WTC11 (cell line): Measurements from ENCODE around the gene C1QL1. TPM values are rescaled to one million over a fixed set of nuclear protein-coding genes. Genes with fewer than 3 reads are reported as not detected.
A peak's percentile ranks its signal among the peaks of the same experiment; 100 is the strongest.

Source experiments
- ATAC-seq: fragments of 200-7000 bp; cut with Tn5 transposase; 2 replicates; pipeline ENCODE4 v1.10.0; 2021; ENCODE audit warnings: mild to moderate bottlenecking, moderate library complexity
- CTCF ChIA-PET: fragments of 300-600 bp; sonication (Branson Sonifier 250); formaldehyde crosslinking; loops from one replicate; lab custom pipeline; 2021; ENCODE audit warnings: antibody characterized with exemption; lab: Charles Lee
- POLR2A ChIA-PET: fragments of 350-600 bp; sonication (Branson Sonifier 250); formaldehyde crosslinking; loops from one replicate; lab custom pipeline; 2021; ENCODE audit warnings: antibody characterized with exemption; lab: Charles Lee
- DNase-seq: peaks from one replicate; pipeline ENCODE4 v3.0.0; 2021; ENCODE audit warnings: low spot score
- H3K27ac Mint-ChIP-seq: 2 replicates; pipeline ENCODE4 v1.8.0; 2021; ENCODE audit warnings: mixed read lengths
- H3K27me3 Mint-ChIP-seq: 2 replicates; pipeline ENCODE4 v1.8.0; 2021; ENCODE audit warnings: low read depth, mild to moderate bottlenecking, moderate library complexity, mixed read lengths
- H3K36me3 Mint-ChIP-seq: 2 replicates; pipeline ENCODE4 v1.8.0; 2021; ENCODE audit warnings: mixed read lengths
- H3K4me1 Mint-ChIP-seq: 2 replicates; pipeline ENCODE4 v1.8.0; 2022; ENCODE audit warnings: mixed read lengths
- H3K4me3 Mint-ChIP-seq: 2 replicates; pipeline ENCODE4 v1.8.0; 2021; ENCODE audit warnings: mild to moderate bottlenecking, moderate library complexity, mixed read lengths
- H3K9me3 Mint-ChIP-seq: 2 replicates; pipeline ENCODE4 v1.8.0; 2021; ENCODE audit warnings: mixed read lengths
- CDX4 ChIP-seq: fragments of 250-450 bp; sonication (Bioruptor Pico); IDR thresholded peaks from 2 replicates; pipeline ENCODE4 v1.9.0; 2021; ENCODE audit warnings: moderate library complexity, mild to moderate bottlenecking, inconsistent platforms, borderline replicate concordance
- FOXK1 ChIP-seq: sonication (generic); formaldehyde crosslinking; IDR thresholded peaks from 2 replicates; pipeline ENCODE4 v1.8.0; 2022; ENCODE audit warnings: mild to moderate bottlenecking, moderate library complexity, missing genetic modification reagents
- GTF2I ChIP-seq: fragments of 250-450 bp; sonication (Bioruptor Pico); conservative IDR thresholded peaks from 2 replicates; pipeline ENCODE4 v1.4.0; 2021; ENCODE audit warnings: mild to moderate bottlenecking
- NR2C2 ChIP-seq: sonication (generic); formaldehyde crosslinking; IDR thresholded peaks from 2 replicates; pipeline ENCODE4 v1.8.0; 2022; ENCODE audit warnings: mild to moderate bottlenecking, missing genetic modification reagents
- NR3C1 ChIP-seq: sonication (generic); formaldehyde crosslinking; conservative IDR thresholded peaks from 2 replicates; pipeline ENCODE4 v1.8.1; 2023; ENCODE audit warnings: low read depth, mild to moderate bottlenecking, missing genetic modification reagents
- ZNF671 ChIP-seq: fragments of 250-450 bp; sonication (Bioruptor Pico); IDR thresholded peaks from 2 replicates; pipeline ENCODE4 v1.8.0; 2021; ENCODE audit warnings: mild to moderate bottlenecking
- total RNA-seq: library from RNA; stranded (reverse); gene quantifications from 3 replicates; pipeline ENCODE4 v1.2.3, GENCODE V29; 2021
- TF ChIP-seq, protein P1 (sequence below): sonication (generic); formaldehyde crosslinking; IDR thresholded peaks from 2 replicates; pipeline ENCODE4 v1.8.0; 2022; ENCODE audit warnings: mild to moderate bottlenecking, missing genetic modification reagents
- TF ChIP-seq, protein P2 (sequence below): sonication (generic); formaldehyde crosslinking; IDR thresholded peaks from 2 replicates; pipeline ENCODE4 v1.8.1; 2023; ENCODE audit warnings: mild to moderate bottlenecking, missing genetic modification reagents, moderate library complexity
- TF ChIP-seq, protein P3 (sequence below): sonication (generic); formaldehyde crosslinking; IDR thresholded peaks from 2 replicates; pipeline ENCODE4 v1.8.1; 2022; ENCODE audit warnings: low read depth, missing genetic modification reagents, borderline replicate concordance

Gene C1QL1
- total RNA-seq, 1 experiment from 2014 or later, result 13.4 TPM

DNA sequence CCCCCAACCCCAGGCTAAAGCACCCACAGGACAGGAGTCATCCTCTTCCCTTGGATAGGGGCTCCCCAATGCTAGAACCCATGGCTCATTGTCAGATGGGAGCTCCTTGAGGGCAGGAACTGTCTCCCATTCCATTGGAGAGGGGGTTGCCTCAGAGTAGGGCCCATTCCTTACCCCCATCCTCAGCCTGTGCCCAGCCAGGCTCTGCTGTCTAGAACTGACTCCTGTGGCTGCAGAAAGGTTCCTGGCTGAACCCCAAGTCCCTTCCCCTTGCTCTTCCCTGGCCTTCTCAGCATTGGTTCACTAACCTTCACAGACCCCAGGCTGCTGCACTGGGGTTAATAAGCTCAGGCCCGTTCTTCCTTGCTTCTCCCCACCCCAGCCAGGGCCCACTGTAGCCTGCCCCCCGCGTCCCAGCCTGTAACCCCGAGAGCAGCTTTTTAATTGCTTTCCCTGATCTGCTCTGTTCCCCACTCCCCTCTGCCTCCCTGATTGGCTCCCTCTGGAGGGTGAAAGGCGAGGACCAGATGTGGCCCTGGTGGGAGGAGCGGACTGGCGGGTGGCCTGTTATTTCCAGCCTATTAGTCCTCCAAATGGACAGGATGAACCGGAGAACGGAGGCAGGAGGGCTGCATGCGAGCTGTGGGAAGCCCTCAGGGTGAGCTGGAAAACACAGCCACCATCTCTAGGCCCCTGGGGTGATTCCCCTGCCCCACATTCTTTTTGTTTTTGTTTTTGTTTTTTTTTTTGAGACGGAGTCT lies 46.8 kb downstream of the C1QL1 start (continued):
- TF ChIP-seq, protein P1, sequence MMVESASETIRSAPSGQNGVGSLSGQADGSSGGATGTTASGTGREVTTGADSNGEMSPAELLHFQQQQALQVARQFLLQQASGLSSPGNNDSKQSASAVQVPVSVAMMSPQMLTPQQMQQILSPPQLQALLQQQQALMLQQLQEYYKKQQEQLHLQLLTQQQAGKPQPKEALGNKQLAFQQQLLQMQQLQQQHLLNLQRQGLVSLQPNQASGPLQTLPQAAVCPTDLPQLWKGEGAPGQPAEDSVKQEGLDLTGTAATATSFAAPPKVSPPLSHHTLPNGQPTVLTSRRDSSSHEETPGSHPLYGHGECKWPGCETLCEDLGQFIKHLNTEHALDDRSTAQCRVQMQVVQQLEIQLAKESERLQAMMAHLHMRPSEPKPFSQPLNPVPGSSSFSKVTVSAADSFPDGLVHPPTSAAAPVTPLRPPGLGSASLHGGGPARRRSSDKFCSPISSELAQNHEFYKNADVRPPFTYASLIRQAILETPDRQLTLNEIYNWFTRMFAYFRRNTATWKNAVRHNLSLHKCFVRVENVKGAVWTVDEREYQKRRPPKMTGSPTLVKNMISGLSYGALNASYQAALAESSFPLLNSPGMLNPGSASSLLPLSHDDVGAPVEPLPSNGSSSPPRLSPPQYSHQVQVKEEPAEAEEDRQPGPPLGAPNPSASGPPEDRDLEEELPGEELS (CRISPR knock-in tag), result no peak
- TF ChIP-seq ZNF671 (no peak), NR3C1 (CRISPR knock-in tag) (no peak), GTF2I (CRISPR knock-in tag) (no peak)
- TF ChIP-seq, protein P2, sequence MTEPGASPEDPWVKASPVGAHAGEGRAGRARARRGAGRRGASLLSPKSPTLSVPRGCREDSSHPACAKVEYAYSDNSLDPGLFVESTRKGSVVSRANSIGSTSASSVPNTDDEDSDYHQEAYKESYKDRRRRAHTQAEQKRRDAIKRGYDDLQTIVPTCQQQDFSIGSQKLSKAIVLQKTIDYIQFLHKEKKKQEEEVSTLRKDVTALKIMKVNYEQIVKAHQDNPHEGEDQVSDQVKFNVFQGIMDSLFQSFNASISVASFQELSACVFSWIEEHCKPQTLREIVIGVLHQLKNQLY, result no peak

GRCh38 chr17:44920565-44920940 lies 47.5 kb downstream of the C1QL1 start:
- CTCF ChIA-PET, result interaction anchor here (0.6 to 7.1 kb wide), 57 partner anchors 9 to 699 kb away, joined by 3 to 177 read pairs (median 6); partner anchors contain the start of genes ACBD4, C1QL1, EFTUD2 and KIF18B
- Mint-ChIP-seq H3K4me3 (no peak overlapping the region), H3K36me3 (peaks cover 1% of the 10 kb centered on the region), H3K27ac (no peak overlapping the region), H3K27me3 (no peaks in the 10 kb centered on the region), H3K4me1 (peaks cover 20% of the 10 kb centered on the region), H3K9me3 (no peaks in the 10 kb centered on the region)
- POLR2A ChIA-PET, result interaction anchor here (0.6 to 1.0 kb wide), 5 partner anchors 10 to 98 kb away, joined by 3 to 4 read pairs (median 3); partner anchors contain the start of gene HIGD1B
- ATAC-seq (no peak), DNase-seq (peak; percentile 9)
- TF ChIP-seq GTF2I (CRISPR knock-in tag) (0 out of 2 replicates have a peak, but pooled peaks have one; percentile 0), FOXK1 (CRISPR knock-in tag) (no peak), CDX4 (CRISPR knock-in tag) (no peak)
- TF ChIP-seq, all 79 proteins: peak for 1

DNA sequence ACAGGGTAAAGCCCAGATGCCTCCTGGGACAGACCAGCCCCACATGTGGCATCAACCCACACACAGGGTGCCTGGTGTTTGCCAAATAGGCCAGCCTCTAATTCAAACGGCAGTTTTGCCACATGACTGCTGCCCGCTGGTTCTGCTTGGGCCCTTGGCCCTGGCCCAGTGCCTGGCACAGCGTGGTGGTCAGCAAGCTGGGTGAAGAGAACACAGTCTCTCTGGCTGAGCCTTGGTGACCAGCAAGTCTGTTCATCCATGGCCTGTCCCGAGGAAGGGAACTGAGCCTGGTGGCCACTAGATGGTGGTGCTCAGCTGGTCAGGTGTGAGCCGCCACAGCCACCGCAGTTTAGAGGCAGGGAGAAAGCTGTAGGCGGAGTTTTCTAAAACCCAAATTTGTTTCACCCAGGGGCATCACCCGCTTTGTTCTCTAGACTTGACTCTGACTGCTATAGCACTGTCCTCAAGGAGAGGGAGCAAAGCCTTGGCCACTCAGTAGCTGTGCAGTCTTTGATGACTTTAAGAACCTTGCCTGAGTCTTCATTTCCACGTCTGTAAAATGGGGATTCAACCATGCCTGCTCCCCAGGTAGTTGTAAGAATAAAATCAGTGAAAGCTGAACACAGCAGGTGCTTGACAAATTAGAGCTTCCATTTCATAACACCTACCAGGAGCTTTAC lies 48.1 kb downstream of the C1QL1 start:
- TF ChIP-seq GTF2I (CRISPR knock-in tag), result 0 out of 2 replicates have a peak, but pooled peaks have one; percentile 26
- TF ChIP-seq, protein P3, sequence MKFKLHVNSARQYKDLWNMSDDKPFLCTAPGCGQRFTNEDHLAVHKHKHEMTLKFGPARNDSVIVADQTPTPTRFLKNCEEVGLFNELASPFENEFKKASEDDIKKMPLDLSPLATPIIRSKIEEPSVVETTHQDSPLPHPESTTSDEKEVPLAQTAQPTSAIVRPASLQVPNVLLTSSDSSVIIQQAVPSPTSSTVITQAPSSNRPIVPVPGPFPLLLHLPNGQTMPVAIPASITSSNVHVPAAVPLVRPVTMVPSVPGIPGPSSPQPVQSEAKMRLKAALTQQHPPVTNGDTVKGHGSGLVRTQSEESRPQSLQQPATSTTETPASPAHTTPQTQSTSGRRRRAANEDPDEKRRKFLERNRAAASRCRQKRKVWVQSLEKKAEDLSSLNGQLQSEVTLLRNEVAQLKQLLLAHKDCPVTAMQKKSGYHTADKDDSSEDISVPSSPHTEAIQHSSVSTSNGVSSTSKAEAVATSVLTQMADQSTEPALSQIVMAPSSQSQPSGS (CRISPR knock-in tag), result no peak
- CTCF ChIA-PET, result interaction anchor here (0.5 to 7.1 kb wide), 58 partner anchors 9 to 698 kb away, joined by 3 to 177 read pairs (median 6); partner anchors contain the start of genes ACBD4, C1QL1, EFTUD2 and KIF18B
- Mint-ChIP-seq H3K4me3 (no peak overlapping the region), H3K36me3 (no peaks in the 10 kb centered on the region), H3K9me3 (no peaks in the 10 kb centered on the region), H3K4me1 (peaks cover 20% of the 10 kb centered on the region), H3K27me3 (peaks cover under 1% of the 10 kb centered on the region; the same call in 1 of the 2 replicates), H3K27ac (peak overlapping the region; percentile 32; the same call in 1 of the 2 replicates)
- DNase-seq (peak; percentile 81), ATAC-seq (peak; percentile 84)
- POLR2A ChIA-PET, result interaction anchor here (0.8 to 1.0 kb wide), 3 partner anchors 9 to 98 kb away, joined by 3 to 4 read pairs (median 4); no protein-coding TSS in a partner anchor

GRCh38 chr17:44919411-44919810 lies 48.7 kb downstream of the C1QL1 start:
- peaks cover 2% of the 10 kb centered on the region for H3K27me3 Mint-ChIP-seq
- H3K9me3 Mint-ChIP-seq, result no peaks in the 10 kb centered on the region
- no peak overlapping the region for H3K4me3 Mint-ChIP-seq
- no peak overlapping the region; the same call in 1 of the 2 replicates for H3K27ac Mint-ChIP-seq
- CTCF ChIA-PET, result interaction anchor here (0.5 to 7.1 kb wide), 38 partner anchors 8 to 698 kb away, joined by 3 to 177 read pairs (median 7); partner anchors contain the start of genes ACBD4, C1QL1, EFTUD2 and KIF18B
- no peak for ATAC-seq
- no peaks in the 10 kb centered on the region for H3K36me3 Mint-ChIP-seq
- TF ChIP-seq NR2C2 (CRISPR knock-in tag), result no peak
- peak; percentile 1 for DNase-seq
- POLR2A ChIA-PET, result no interaction called here
- H3K4me1 Mint-ChIP-seq, result peaks cover 20% of the 10 kb centered on the region
